A549 (cell line): ENCODE results near the gene NOS1. TPM values are rescaled to one million over a fixed set of nuclear protein-coding genes. Genes with fewer than 3 reads are reported as not detected.

Source experiments
- ATAC-seq, 2 experiments: fragments of 200-7000 bp in 1 of 2; fragments of >200 bp in 1 of 2; cut with Nextera tagmentation in 1 of 2; cut with Tn5 transposase in 1 of 2; 3 replicates each; pipeline versions ENCODE4 v1.8.0 to v1.9.1; 2018 to 2020; ENCODE audit warnings: mild to moderate bottlenecking in 1 of 2, moderate library complexity in 1 of 2
- CTCF ChIA-PET: fragments of 300-600 bp; sonication (Branson Sonifier 250); formaldehyde crosslinking; extraction: SDS; loops from one replicate; lab custom pipeline; 2021; ENCODE audit warnings: antibody characterized with exemption, inconsistent platforms; lab: Yijun Ruan, JAX
- POLR2A ChIA-PET: fragments of 350-600 bp; formaldehyde crosslinking; extraction: SDS; loops from one replicate; lab custom pipeline; 2021; ENCODE audit warnings: antibody characterized with exemption, inconsistent platforms; lab: Yijun Ruan, JAX
- DNase-seq, 2 experiments: peaks; one replicate each; pipeline versions ENCODE4 v3.0.0 to v3.0.0-alpha.2; 2011 to 2016; ENCODE audit warnings: low read depth in 1 of 2, low spot score in 1 of 2
- FAIRE-seq: peaks from 2 replicates; lab custom pipeline; 2011; peaks lifted over from hg19 to GRCh38; lab: Jason Lieb, UNC
- H3K27ac ChIP-seq, 2 experiments: fragments of >200 bp; sonication (Bioruptor Twin); formaldehyde crosslinking; 3 replicates each; pipeline ENCODE4 v1.5.1; 2016 to 2017
- H3K4me1 ChIP-seq: fragments of >200 bp; sonication (Bioruptor Twin); formaldehyde crosslinking; 3 replicates; pipeline ENCODE4 v1.6.1; 2016
- H3K4me2 ChIP-seq: fragments of >200 bp; sonication (Bioruptor Twin); formaldehyde crosslinking; 3 replicates; pipeline ENCODE4 v1.6.1; 2016
- H3K4me3 ChIP-seq: fragments of >200 bp; sonication (Bioruptor Twin); formaldehyde crosslinking; 3 replicates; pipeline ENCODE4 v1.5.1; 2016
- H3K9me3 ChIP-seq: fragments of >200 bp; sonication (Bioruptor Twin); formaldehyde crosslinking; 3 replicates; pipeline ENCODE4 v1.6.1; 2016
- ATOH8 ChIP-seq: fragments of 250-450 bp; sonication (Bioruptor Pico); IDR thresholded peaks from 2 replicates; pipeline ENCODE4 v1.5.0; 2020; ENCODE audit warnings: low read depth, mild to moderate bottlenecking, moderate library complexity
- BCL3 ChIP-seq: fragments of >200 bp; sonication (Bioruptor Twin); formaldehyde crosslinking; IDR thresholded peaks from 3 replicates; pipeline ENCODE4 v1.6.1; 2016
- BHLHE40 ChIP-seq: IDR thresholded peaks from 2 replicates; pipeline ENCODE4 v1.6.1; 2012; ENCODE audit warnings: low read depth, low read length, inconsistent platforms
- CBX8 ChIP-seq: fragments of 200-600 bp; sonication (generic); IDR thresholded peaks from 2 replicates; pipeline ENCODE4 v1.6.1; 2016
- CHD2 ChIP-seq: fragments of 150-350 bp; IDR thresholded peaks from 2 replicates; pipeline ENCODE4 v1.6.1; 2014; ENCODE audit warnings: low read length; ENCODE audit not compliant: partially characterized antibody
- ELK1 ChIP-seq: fragments of 150-350 bp; IDR thresholded peaks from 2 replicates; pipeline ENCODE4 v1.6.1; 2014; ENCODE audit warnings: low read depth, mild to moderate bottlenecking, low read length
- ESRRA ChIP-seq: fragments of 150-350 bp; IDR thresholded peaks from 2 replicates; pipeline ENCODE4 v1.6.1; 2014; ENCODE audit warnings: mild to moderate bottlenecking, low read length, borderline replicate concordance
- FOSL2 ChIP-seq, 2 experiments: fragments of 450-650 bp in 1 of 2; fragments of >200 bp in 1 of 2; sonication (Bioruptor Twin) in 1 of 2; formaldehyde crosslinking; IDR thresholded peaks; 2 replicates each; pipeline versions ENCODE4 v1.5.0 to v1.6.1; 2016 to 2020; ENCODE audit warnings: mild to moderate bottlenecking in 1 of 2, moderate library complexity in 1 of 2
- JUNB ChIP-seq: fragments of >200 bp; sonication (Bioruptor Twin); formaldehyde crosslinking; IDR thresholded peaks from 2 replicates; pipeline ENCODE4 v1.6.1; 2016
- KDM1A ChIP-seq: fragments of 200-600 bp; sonication (generic); IDR thresholded peaks from 2 replicates; pipeline ENCODE4 v1.6.1; 2016; ENCODE audit warnings: low read depth, mild to moderate bottlenecking
- MAFK ChIP-seq: fragments of 450-650 bp; IDR thresholded peaks from 2 replicates; pipeline ENCODE4 v1.6.1; 2014; ENCODE audit not compliant: partially characterized antibody
- MAX ChIP-seq: IDR thresholded peaks from 2 replicates; pipeline ENCODE4 v1.6.1; 2012
- MYC ChIP-seq: IDR thresholded peaks from 2 replicates; pipeline ENCODE4 v1.6.1; 2012; ENCODE audit warnings: mild to moderate bottlenecking, inconsistent platforms, low read length, improper control_type of control experiment, borderline replicate concordance
- PHF8 ChIP-seq: fragments of 200-600 bp; sonication (generic); IDR thresholded peaks from 2 replicates; pipeline ENCODE4 v1.6.1; 2016; ENCODE audit warnings: low read depth, mild to moderate bottlenecking, antibody characterized with exemption, moderate library complexity, borderline replicate concordance
- POLR2A ChIP-seq: IDR thresholded peaks from 2 replicates; pipeline ENCODE4 v1.6.1; 2012; ENCODE audit warnings: mild to moderate bottlenecking, low read length
- POLR2AphosphoS2 ChIP-seq: conservative IDR thresholded peaks from 2 replicates; pipeline ENCODE4 v1.6.1; 2012; ENCODE audit warnings: low read length, improper control_type of control experiment, inconsistent platforms
- RAD21 ChIP-seq, 2 experiments: fragments of >200 bp in 1 of 2; sonication (Bioruptor Twin) in 1 of 2; formaldehyde crosslinking in 1 of 2; IDR thresholded peaks in 1 of 2; conservative IDR thresholded peaks in 1 of 2; 2 replicates in 1 of 2; 3 replicates in 1 of 2; pipeline ENCODE4 v1.6.1; 2012 to 2018; ENCODE audit warnings: inconsistent platforms in 1 of 2
- REST ChIP-seq: fragments of 200-600 bp; sonication (generic); IDR thresholded peaks from 2 replicates; pipeline ENCODE4 v1.6.1; 2016; ENCODE audit warnings: antibody characterized with exemption, mild to moderate bottlenecking, moderate library complexity
- RFX5 ChIP-seq: fragments of 450-650 bp; IDR thresholded peaks from 2 replicates; pipeline ENCODE4 v1.7.1; 2014; ENCODE audit warnings: antibody characterized with exemption, mild to moderate bottlenecking, moderate library complexity
- RNF2 ChIP-seq: fragments of 200-600 bp; sonication (generic); IDR thresholded peaks from 2 replicates; pipeline ENCODE4 v1.6.1; 2016; ENCODE audit warnings: low read depth, mild to moderate bottlenecking, antibody characterized with exemption, moderate library complexity, borderline replicate concordance
- SREBF2 ChIP-seq: fragments of 450-650 bp; IDR thresholded peaks from 2 replicates; pipeline ENCODE4 v1.6.1; 2014; ENCODE audit warnings: mild to moderate bottlenecking, moderate library complexity
- TP53 ChIP-seq: fragments of 250-450 bp; sonication (Bioruptor Pico); IDR thresholded peaks from 2 replicates; pipeline ENCODE4 v1.5.0; 2021; ENCODE audit warnings: mild to moderate bottlenecking, moderate library complexity
- USF2 ChIP-seq: fragments of 450-650 bp; IDR thresholded peaks from 2 replicates; pipeline ENCODE4 v1.6.1; 2014; ENCODE audit warnings: antibody characterized with exemption
- ZSCAN20 ChIP-seq: fragments of 250-450 bp; sonication (Bioruptor Pico); IDR thresholded peaks from 2 replicates; pipeline ENCODE4 v1.8.0; 2022; ENCODE audit warnings: mild to moderate bottlenecking, moderate library complexity
- WGBS: methylation state at CpG from one replicate; pipeline ENCODE4 v1.1.6; 2017; ENCODE audit errors: missing lambda C conversion rate; 5-methylcytosine and 5-hydroxymethylcytosine counted together
- polyA plus RNA-seq, 4 experiments: library from polyadenylated mRNA; depleted of rRNA in 3 of 4; stranded (reverse); fragments of >200 nt; fragmentation: RNase III in 1 of 4; extraction: RNeasy Plus Mini Kit Qiagen cat#74134 plus additional on column Dnase treatment in 1 of 4; gene quantifications; 2 replicates in 3 of 4; 3 replicates in 1 of 4; pipeline ENCODE4 v1.2.3, GENCODE V29; 2011 to 2017

The NOS1 gene
- polyA plus RNA-seq, 2 of the 4 experiments (the other 2 are of a cell fraction), result 0.10 to 0.39 TPM

- POLR2A ChIA-PET, result no interaction called here
- H3K4me1 ChIP-seq, result peaks cover 9% of the 10 kb centered on the region
- H3K9me3 ChIP-seq, result no peaks in the 10 kb centered on the region
- 86% methylated on average over 2 of the region's 2 CpGs for WGBS
- DNase-seq, result no peak
- no peak for TF ChIP-seq RFX5
- TF ChIP-seq POLR2AphosphoS2, result no peak
- no peak for TF ChIP-seq TP53 (CRISPR knock-in tag)
- TF ChIP-seq FOSL2 (IDR thresholded peaks at IDR 0.05), result no peak
- TF ChIP-seq FOSL2 (CRISPR knock-in tag; IDR thresholded peaks at IDR 0.05), result no peak
- TF ChIP-seq USF2, result no peak
- TF ChIP-seq MYC, result no peak
- TF ChIP-seq ATOH8 (CRISPR knock-in tag), result no peak
- no peak for TF ChIP-seq REST
- no peak for TF ChIP-seq MAFK
- no peak for TF ChIP-seq MAX
- TF ChIP-seq KDM1A, result no peak
- no peak for TF ChIP-seq PHF8
- no peak for TF ChIP-seq RNF2
- TF ChIP-seq CHD2, result no peak
- TF ChIP-seq ELK1, result no peak
- TF ChIP-seq, all 56 proteins: peak for 0
- FAIRE-seq, result peak; percentile 43
- H3K4me2 ChIP-seq, result peak overlapping the region; percentile 9; the same call in 1 of the 3 replicates
- no peak overlapping the region for H3K4me3 ChIP-seq
- ATAC-seq, result no peak
- CTCF ChIA-PET, result interaction anchor here (0.9 to 1.0 kb wide), 2 partner anchors 17 to 41 kb away, joined by 3 read pairs; no protein-coding TSS in a partner anchor
- H3K27ac ChIP-seq, result no peak overlapping the region; a peak in 2 of 6 replicates
Observed at GRCh38 chr12:117171499-117172162, 189.8 kb downstream of the NOS1 start.

GRCh38 chr12:117169548-117169947 is 191.9 kb downstream of the NOS1 start:
- ChIA-PET CTCF (interaction anchor here (1.0 to 3.1 kb wide), 4 partner anchors 9 to 15 kb away, joined by 3 to 20 read pairs (median 6); no protein-coding TSS in a partner anchor), POLR2A (no interaction called here)
- no peak overlapping the region for H3K4me3 ChIP-seq
- no peak overlapping the region for H3K27ac ChIP-seq
- 91% methylated on average over 3 of the region's 3 CpGs for WGBS
- FAIRE-seq, result no peak
- no peak overlapping the region for H3K4me2 ChIP-seq
- no peaks in the 10 kb centered on the region for H3K9me3 ChIP-seq
- H3K4me1 ChIP-seq, result peaks cover 9% of the 10 kb centered on the region
- no peak for TF ChIP-seq BHLHE40
- TF ChIP-seq RAD21 (conservative IDR thresholded peaks at IDR 0.05 in 1 of 2, IDR thresholded peaks at IDR 0.05 in 1 of 2), result no peak
- TF ChIP-seq SREBF2, result no peak
- TF ChIP-seq MAFK, result no peak
- no peak for TF ChIP-seq CBX8
- TF ChIP-seq POLR2A, result no peak
- no peak for TF ChIP-seq RNF2
- TF ChIP-seq JUNB, result no peak
- TF ChIP-seq BCL3, result no peak
- TF ChIP-seq ZSCAN20 (CRISPR knock-in tag), result no peak
- no peak for TF ChIP-seq ESRRA
- TF ChIP-seq TP53 (CRISPR knock-in tag), result no peak
- no peak for ATAC-seq
- no peak for DNase-seq
